ENCODE results near the gene MIB1. TPM values are rescaled to one million over a fixed set of nuclear protein-coding genes. Genes with fewer than 3 reads are reported as not detected.

MIB1 gene
- total RNA-seq, 2 donors from 2014 or later, result 52.3 to 64.0 TPM

DNA sequence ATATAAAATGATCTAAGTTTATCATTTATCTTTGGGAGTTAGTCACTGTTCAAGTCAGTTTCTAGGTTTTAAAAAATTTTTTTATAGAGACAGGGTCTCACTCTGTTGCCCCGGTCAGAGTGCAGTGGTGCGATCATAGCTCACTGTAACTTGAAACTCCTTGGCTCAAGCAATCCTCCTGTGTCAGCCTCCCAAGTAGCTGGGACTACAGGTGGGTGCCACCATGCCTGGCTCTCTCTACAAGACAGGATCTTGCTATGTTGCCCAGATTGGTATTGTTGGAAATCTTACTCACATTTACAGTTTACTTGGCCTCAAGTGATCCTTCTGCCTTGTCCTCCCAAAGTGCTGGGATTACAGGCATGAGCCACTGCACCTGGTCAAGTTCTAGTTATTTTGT lies 74.5 kb downstream of the MIB1 start:
- Mint-ChIP-seq H3K27me3 (no peaks in the 10 kb centered on the region), H3K36me3 (ENCODE audit: low read depth) (peaks cover 82% of the 10 kb centered on the region), H3K4me3 (no peak overlapping the region), H3K27ac (no peak overlapping the region), H3K4me1 (peaks cover 5% of the 10 kb centered on the region), H3K9me3 (no peaks in the 10 kb centered on the region)
- ATAC-seq (replicated peaks), result no peak

DNA sequence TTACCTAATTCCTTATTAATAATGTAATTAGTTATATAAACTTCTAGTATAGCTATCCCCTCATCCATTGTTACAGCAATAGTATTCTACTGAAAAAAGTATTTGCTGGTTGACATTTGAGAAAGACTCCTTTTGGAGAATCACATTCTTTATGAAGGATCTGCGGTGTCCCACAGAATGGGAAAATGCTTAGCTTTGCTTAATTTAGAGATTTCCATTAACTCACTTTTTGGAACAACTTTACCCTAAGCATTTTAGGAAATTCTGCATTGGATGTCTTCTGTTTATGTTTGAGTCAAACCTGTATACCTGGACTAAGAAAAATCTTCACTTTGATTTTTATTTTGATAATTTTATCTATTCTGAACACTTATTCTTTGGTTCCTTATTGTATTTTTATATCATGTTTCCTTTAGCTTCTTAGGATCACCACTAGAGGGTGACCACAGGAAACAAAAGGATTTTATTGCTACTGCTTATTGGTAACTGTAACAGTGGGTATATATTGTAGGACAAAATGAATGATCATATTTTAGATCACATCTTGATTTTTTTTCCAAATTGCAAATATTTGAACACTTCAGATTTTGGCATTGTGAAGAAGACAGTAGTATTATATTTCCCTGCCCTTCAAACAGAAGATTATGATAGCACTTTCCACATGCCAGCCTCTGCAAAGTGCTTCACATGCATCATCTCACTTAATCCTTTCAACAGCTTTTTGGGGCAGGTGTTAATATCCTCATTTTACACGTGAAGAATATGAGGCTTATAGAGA lies 79.6 kb downstream of the MIB1 start:
- Mint-ChIP-seq H3K4me1 (peaks cover 5% of the 10 kb centered on the region), H3K27me3 (no peaks in the 10 kb centered on the region), H3K27ac (no peak overlapping the region), H3K9me3 (no peaks in the 10 kb centered on the region), H3K4me3 (no peak overlapping the region), H3K36me3 (ENCODE audit: low read depth) (peaks cover 93% of the 10 kb centered on the region)
- ATAC-seq (replicated peaks), result no peak

DNA sequence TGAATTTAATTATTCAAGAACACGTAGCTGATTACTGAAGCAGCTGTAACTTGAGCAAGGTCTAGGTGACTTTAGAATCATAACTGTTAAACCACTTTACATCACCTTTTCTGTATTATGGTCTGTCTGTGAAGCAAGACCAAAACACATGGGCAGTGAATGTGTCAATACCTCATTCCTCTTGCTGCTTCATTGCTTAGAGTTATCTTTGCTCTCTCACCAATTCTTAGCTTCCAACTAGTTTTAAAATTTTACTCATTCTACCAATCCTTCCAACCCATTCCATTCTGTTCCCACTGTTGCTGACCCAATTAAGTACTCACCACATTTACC lies 80.2 kb downstream of the MIB1 start:
- Mint-ChIP-seq H3K27ac (no peak overlapping the region), H3K4me3 (no peak overlapping the region), H3K9me3 (no peaks in the 10 kb centered on the region), H3K36me3 (ENCODE audit: low read depth) (peaks cover 93% of the 10 kb centered on the region), H3K27me3 (no peaks in the 10 kb centered on the region), H3K4me1 (peaks cover 5% of the 10 kb centered on the region)
- ATAC-seq (replicated peaks), result no peak

DNA sequence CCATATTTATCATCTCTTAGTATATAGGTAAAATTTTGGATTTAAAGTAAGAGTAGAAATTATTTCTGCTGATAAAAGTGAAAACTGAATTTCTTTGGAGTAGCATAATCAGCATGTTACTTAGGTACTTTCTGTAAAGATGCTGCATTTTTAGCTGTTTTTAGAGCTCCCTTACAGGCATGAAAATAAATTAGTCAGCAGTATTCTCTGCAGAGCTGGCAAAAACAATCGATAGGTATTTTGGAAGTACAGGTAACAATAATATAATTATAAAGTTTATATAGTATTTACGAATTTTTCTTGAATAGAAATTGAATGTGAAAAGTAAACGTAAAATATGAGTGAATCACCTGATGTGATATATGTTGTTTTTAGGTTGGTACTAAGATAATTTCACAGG lies 83.3 kb downstream of the MIB1 start:
- Mint-ChIP-seq H3K36me3 (ENCODE audit: low read depth) (peaks cover 77% of the 10 kb centered on the region), H3K9me3 (no peaks in the 10 kb centered on the region), H3K4me3 (no peak overlapping the region), H3K4me1 (no peaks in the 10 kb centered on the region), H3K27me3 (no peaks in the 10 kb centered on the region), H3K27ac (no peak overlapping the region)
- ATAC-seq (replicated peaks), result no peak

DNA sequence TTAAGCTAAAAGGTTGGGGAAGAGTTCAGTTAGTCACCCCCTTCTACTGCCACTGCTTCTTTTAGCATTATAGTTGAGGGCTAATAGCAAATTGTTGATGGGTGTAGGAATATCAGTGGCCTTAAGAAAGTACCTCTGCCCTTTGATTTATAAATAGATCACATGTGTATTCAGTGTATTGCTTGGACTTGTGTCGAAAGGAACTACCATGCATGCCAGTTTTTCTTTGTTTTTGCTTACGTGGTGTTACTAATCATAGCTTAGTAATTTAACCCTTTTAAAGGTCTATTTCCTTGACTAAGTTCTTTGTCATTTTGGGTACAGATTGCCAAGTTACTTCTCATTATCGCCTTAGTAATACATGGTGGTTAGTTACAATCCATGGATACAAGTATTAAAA lies 85.6 kb downstream of the MIB1 start:
- no peaks in the 10 kb centered on the region for H3K27me3 Mint-ChIP-seq
- H3K4me1 Mint-ChIP-seq, result no peaks in the 10 kb centered on the region
- H3K4me3 Mint-ChIP-seq, result no peak overlapping the region
- no peak overlapping the region for H3K27ac Mint-ChIP-seq
- no peak for ATAC-seq (replicated peaks)
- H3K36me3 Mint-ChIP-seq (ENCODE audit: low read depth), result peaks cover 66% of the 10 kb centered on the region
- no peaks in the 10 kb centered on the region for H3K9me3 Mint-ChIP-seq

DNA sequence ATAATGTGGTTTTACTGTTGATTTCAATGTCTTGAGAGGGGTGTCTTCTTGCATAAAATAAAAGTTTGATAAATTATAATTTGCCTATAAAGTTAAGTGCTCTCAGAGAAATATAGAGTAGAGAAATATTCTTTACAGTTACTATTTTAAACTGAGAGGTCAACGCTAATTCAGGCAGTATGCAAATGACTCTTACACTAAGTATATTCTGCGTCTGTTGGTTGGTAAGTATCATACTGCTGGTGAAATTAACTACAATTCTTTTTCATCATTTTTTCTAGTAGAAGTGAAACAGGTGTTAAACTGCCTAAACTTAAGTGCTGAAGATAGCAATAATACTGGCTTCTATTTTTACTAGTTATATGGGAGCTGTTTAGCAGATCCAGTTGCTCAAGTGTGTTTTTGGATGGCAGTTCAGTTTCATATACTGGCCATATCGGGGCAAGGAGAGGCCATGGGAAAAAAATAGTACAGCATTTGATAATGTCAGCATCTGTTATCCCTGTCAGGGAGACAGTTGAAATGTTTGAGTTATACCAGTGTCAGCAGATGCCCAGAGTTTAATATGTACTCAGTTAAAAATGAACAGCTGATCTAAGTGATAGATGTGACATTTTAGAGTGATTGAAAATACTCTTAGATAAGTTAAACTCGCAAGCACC lies 86.2 kb downstream of the MIB1 start:
- Mint-ChIP-seq H3K9me3 (no peaks in the 10 kb centered on the region), H3K4me3 (no peak overlapping the region), H3K27ac (no peak overlapping the region), H3K27me3 (no peaks in the 10 kb centered on the region), H3K36me3 (ENCODE audit: low read depth) (peaks cover 66% of the 10 kb centered on the region), H3K4me1 (no peaks in the 10 kb centered on the region)
- no peak for ATAC-seq (replicated peaks)

DNA sequence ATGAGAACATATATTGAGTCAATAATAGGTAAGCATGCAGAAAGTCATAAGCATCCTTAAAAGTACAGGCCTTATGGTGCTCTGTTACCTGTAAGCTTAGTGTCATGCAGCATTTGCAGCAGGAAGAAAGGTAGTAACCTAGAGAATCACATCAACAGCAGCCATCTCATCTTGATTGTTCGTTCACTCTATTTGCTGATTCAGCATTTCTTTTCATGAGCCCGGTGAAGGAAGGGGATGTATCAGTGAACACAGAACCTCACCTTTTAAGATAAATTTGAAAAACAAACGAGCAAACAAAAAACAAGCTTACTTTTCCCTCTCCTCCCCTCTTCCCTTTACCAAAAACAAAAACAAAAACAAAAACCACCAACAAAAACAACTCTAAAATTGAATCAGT lies 89.9 kb downstream of the MIB1 start:
- Mint-ChIP-seq H3K27ac (no peak overlapping the region), H3K4me1 (no peaks in the 10 kb centered on the region), H3K36me3 (ENCODE audit: low read depth) (peaks cover 58% of the 10 kb centered on the region), H3K4me3 (no peak overlapping the region), H3K27me3 (no peaks in the 10 kb centered on the region), H3K9me3 (no peaks in the 10 kb centered on the region)
- ATAC-seq (replicated peaks), result no peak

DNA sequence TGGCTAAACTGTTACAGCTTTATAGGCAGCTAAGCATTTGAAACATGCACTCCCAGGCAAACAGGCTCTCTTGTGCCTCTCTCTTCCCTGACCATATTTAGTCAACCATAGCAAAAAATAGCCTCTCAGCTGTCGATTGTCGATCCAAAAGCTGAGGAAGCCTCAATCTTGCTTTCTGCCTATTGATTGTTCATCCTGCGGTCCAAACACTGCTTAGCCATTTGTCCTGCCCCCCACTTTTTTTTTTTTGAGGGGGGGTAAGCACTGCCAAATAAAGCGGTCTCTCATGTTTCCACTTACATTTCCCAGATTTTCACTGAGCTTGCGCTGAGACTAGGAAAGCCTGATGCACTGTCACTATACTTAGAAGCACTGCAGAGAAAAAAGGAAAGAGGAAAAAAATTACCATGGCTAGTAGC lies 90.8 kb downstream of the MIB1 start:
- no peaks in the 10 kb centered on the region for H3K9me3 Mint-ChIP-seq
- no peaks in the 10 kb centered on the region for H3K27me3 Mint-ChIP-seq
- ATAC-seq (replicated peaks), result no peak
- H3K36me3 Mint-ChIP-seq (ENCODE audit: low read depth), result peaks cover 49% of the 10 kb centered on the region
- H3K27ac Mint-ChIP-seq, result no peak overlapping the region
- no peaks in the 10 kb centered on the region for H3K4me1 Mint-ChIP-seq
- H3K4me3 Mint-ChIP-seq, result no peak overlapping the region

DNA sequence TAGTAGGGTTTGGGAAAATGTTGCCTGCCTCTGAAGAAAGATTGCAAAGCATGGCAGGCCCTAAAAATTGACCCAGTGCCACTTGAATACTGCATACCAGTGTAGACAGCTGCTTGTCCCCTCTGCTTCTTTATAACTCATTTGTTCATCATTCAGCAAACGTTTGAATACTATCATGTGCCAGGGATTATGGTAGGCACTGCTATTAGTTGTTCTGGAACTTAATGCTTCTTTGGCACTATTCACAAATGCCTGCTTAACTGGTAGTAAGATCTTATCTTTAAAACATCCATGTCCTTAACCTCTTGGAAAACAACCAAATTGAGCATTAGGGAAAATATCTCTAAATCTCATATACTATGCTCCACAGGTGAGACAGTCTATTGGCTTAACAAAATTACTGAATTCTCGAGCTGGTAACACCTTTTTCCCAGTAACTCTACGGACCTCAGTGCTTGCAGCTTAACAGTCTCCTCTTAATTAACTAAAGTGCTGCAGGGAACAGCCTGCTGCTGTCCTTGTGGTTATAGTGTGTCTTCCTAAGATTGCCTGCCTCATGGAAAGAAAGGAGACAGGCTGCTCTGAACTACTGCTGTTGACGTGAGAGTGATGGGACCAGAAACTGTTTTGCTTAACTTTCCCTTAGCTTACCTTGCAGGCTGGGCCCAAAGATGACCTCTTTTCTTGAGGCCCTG lies 93.2 kb downstream of the MIB1 start:
- Mint-ChIP-seq H3K9me3 (no peaks in the 10 kb centered on the region), H3K27ac (no peak overlapping the region), H3K27me3 (no peaks in the 10 kb centered on the region), H3K4me1 (no peaks in the 10 kb centered on the region), H3K36me3 (ENCODE audit: low read depth) (peaks cover 54% of the 10 kb centered on the region), H3K4me3 (no peak overlapping the region)
- no peak for ATAC-seq (replicated peaks)

DNA sequence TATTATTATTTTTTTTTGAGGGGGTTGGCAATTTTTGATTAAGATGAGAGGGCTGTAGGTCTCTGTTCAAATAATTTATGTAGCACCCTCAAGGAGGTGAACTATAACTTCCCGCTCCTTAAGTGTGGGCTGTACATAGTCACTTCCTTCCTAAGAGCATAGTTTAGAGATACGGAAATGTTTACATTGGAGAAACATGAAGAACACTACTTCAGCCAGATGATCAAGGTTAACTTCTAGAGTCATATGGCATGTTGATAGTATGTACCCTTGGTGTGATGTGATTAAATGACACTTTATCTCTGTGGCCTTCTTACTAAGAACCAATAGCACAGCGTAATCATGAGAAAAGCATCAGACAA lies 93.7 kb downstream of the MIB1 start:
- Mint-ChIP-seq H3K27me3 (no peaks in the 10 kb centered on the region), H3K36me3 (ENCODE audit: low read depth) (peaks cover 60% of the 10 kb centered on the region), H3K4me1 (no peaks in the 10 kb centered on the region), H3K9me3 (no peaks in the 10 kb centered on the region), H3K27ac (peak overlapping the region; percentile 12), H3K4me3 (no peak overlapping the region)
- ATAC-seq (replicated peaks), result no peak

DNA sequence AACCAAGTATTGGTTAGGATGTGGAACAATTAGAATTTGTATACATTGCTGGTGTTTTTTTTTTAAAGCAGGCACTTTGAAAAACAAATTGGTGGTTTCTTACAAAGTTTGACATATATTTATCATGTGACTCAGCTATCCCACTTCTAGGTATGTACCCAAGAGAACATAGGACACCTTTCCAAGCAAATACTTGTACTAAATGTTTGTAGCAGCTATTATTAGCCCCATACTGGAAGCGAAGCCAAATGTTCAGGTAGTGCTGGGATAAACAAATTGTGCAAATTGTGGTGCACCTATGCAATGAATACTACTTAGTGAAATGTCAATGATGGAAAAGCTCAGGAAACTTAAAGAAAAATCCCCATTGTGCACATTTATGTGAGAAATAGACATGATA lies 101.0 kb downstream of the MIB1 start:
- Mint-ChIP-seq H3K36me3 (ENCODE audit: low read depth) (peaks cover 81% of the 10 kb centered on the region), H3K9me3 (no peaks in the 10 kb centered on the region), H3K4me1 (no peaks in the 10 kb centered on the region), H3K27me3 (no peaks in the 10 kb centered on the region), H3K4me3 (no peak overlapping the region), H3K27ac (no peak overlapping the region)
- ATAC-seq (replicated peaks), result no peak

DNA sequence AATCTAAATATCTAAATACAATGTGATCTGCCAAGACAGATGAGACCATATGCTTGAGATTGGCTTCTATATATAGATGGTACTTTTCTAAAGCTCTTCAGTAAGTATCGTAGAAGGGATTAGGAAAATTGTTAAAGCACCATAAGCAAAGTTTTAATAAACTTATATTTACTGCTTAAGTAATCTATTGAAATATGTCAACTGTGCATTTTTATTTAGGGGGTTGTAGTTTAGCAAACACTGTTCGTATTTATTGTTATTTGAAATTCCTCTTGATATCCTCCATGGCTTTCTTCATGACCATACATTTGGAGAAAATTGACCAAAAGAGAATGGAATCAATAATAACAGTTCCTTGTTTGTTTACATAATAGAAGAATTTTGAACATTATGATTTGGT lies 102.7 kb downstream of the MIB1 start:
- Mint-ChIP-seq H3K27ac (no peak overlapping the region), H3K4me1 (no peaks in the 10 kb centered on the region), H3K36me3 (ENCODE audit: low read depth) (peaks cover 91% of the 10 kb centered on the region), H3K4me3 (no peak overlapping the region), H3K27me3 (no peaks in the 10 kb centered on the region), H3K9me3 (no peaks in the 10 kb centered on the region)
- ATAC-seq (replicated peaks), result no peak

DNA sequence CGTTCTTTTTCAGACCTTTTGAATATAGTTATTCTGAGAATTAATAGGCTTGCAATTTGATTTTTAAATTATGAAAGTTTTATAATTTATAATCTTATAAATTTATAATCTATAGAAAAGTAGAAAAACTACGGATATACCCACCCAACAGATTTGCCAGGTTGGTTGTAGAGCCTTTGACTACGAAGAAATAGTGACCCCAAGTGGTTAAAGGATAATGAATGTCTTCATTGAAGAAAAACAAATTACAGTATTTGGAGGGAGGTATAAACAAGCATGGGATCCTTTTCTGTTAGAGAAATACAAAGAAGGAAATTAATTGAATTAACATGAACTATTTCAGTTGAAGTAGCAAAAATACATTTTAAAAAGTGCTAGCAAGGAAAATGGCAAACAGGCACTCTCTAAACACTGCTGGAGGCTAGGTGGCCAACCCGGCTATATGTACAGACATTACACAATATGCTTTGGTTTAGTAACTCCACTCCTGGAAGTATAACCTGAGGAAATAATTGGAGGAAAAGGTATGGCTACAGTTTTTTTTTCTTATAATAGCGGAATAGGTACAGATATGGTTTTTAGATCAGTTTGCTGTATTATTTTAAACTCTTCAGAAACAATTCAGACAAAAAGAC lies 110.9 kb downstream of the MIB1 start:
- no peak for ATAC-seq (replicated peaks)
- H3K27ac Mint-ChIP-seq, result no peak overlapping the region
- peaks cover 6% of the 10 kb centered on the region for H3K4me1 Mint-ChIP-seq
- peaks cover 77% of the 10 kb centered on the region for H3K36me3 Mint-ChIP-seq (ENCODE audit: low read depth)
- H3K27me3 Mint-ChIP-seq, result no peaks in the 10 kb centered on the region
- H3K9me3 Mint-ChIP-seq, result no peaks in the 10 kb centered on the region
- H3K4me3 Mint-ChIP-seq, result no peak overlapping the region

DNA sequence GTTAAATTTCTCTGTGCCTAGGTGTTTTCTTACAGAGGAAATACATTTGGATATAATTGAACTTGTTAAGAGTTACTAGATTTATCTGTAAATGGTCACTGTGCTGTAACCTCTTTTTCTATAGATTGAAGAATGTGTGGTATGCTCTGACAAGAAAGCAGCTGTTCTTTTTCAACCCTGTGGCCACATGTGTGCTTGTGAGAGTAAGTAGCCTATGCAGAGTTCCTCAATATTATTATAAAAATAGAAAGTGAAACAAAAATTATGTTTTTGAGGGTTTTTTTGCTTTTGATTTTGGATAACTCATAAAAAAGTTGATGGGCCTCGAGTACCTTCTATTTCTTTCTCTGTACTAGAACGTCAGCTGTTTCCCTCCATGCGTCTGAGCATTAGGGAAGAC lies 112.4 kb downstream of the MIB1 start:
- Mint-ChIP-seq H3K27me3 (no peaks in the 10 kb centered on the region), H3K4me3 (no peak overlapping the region), H3K9me3 (no peaks in the 10 kb centered on the region), H3K36me3 (ENCODE audit: low read depth) (peaks cover 77% of the 10 kb centered on the region), H3K27ac (peak overlapping the region; percentile 9), H3K4me1 (peaks cover 6% of the 10 kb centered on the region)
- ATAC-seq (replicated peaks), result no peak

All from activated T-helper 17 cell treated with anti-CD3 and anti-CD28 coated beads, Interleukin-2, amount 50 U/mL, for 72 hours (primary cell).